Lower lobe of right lung (tissue), 2 donors: ENCODE data around the gene PSMG2. TPM values are rescaled to one million over a fixed set of nuclear protein-coding genes. Genes with fewer than 3 reads are reported as not detected.

Experiments used
- ATAC-seq, 2 donors: fragments of 200-7000 bp; cut with Tn5 transposase; one replicate each; pipeline ENCODE4 v1.9.1; 2020 to 2022; ENCODE audit warnings: mild to moderate bottlenecking in 2 of 2, moderate library complexity in 2 of 2
- DNase-seq: peaks from one replicate; pipeline ENCODE4 v3.0.0-alpha.2; 2020
- H3K27ac ChIP-seq: fragments of 200-600 bp; one replicate; pipeline ENCODE4 v1.8.0; 2022
- H3K27me3 ChIP-seq: fragments of 200-600 bp; one replicate; pipeline ENCODE4 v1.8.0; 2022; ENCODE audit warnings: low read depth
- H3K36me3 ChIP-seq: fragments of 200-600 bp; one replicate; pipeline ENCODE4 v1.8.0; 2022; ENCODE audit warnings: mild to moderate bottlenecking
- H3K4me1 ChIP-seq: fragments of 200-600 bp; one replicate; pipeline ENCODE4 v1.8.0; 2022
- H3K4me3 ChIP-seq: fragments of 200-600 bp; one replicate; pipeline ENCODE4 v1.8.0; 2022; ENCODE audit warnings: mild to moderate bottlenecking
- H3K9me3 ChIP-seq: fragments of 200-600 bp; one replicate; pipeline ENCODE4 v1.8.0; 2022
- CTCF ChIP-seq: fragments of 200-600 bp; IDR thresholded peaks from one replicate; pipeline ENCODE4 v1.8.0; 2022; ENCODE audit warnings: antibody characterized with exemption, mild to moderate bottlenecking
- intact Hi-C: fragments of 100-400 bp; cut with DNase I; formaldehyde crosslinking; loops from one replicate; pipeline ENCODE4 v1.11.0; 2022
- total RNA-seq: library from RNA; stranded (reverse); fragmentation: NEBNext Ultra II Directional; extraction: Animal tissue kit (Norgen Biotek cat#: 25700); gene quantifications from one replicate; pipeline ENCODE4 v1.2.1, GENCODE V29; 2021
- donor health status: DM: no; HTN: yes; CAD: no; lungs with severe emphysema.

Gene PSMG2
- total RNA-seq, 1 donor from 2014 or later: 75.0 TPM

GRCh38 chr18:12703096-12703567 is 290 bp downstream of the PSMG2 start:
- Histone ChIP-seq H3K9me3 (no peaks in the 10 kb centered on the region), H3K27ac (peak overlapping the region; percentile 96), H3K27me3 (no peaks in the 10 kb centered on the region), H3K36me3 (peaks cover 36% of the 10 kb centered on the region), H3K4me1 (peaks cover 36% of the 10 kb centered on the region), H3K4me3 (peak overlapping the region; percentile 96)
- no peak for DNase-seq
- intact Hi-C loops: no loop called here
- TF ChIP-seq CTCF: no peak
- peak; percentile 76 to 78 for ATAC-seq

GRCh38 chr18:12703664-12704063 is 822 bp downstream of the PSMG2 start:
- no peak for DNase-seq
- H3K4me3 ChIP-seq: peak overlapping the region; percentile 96
- TF ChIP-seq CTCF: no peak
- H3K36me3 ChIP-seq: peaks cover 36% of the 10 kb centered on the region
- no peaks in the 10 kb centered on the region for H3K27me3 ChIP-seq
- intact Hi-C loops: no loop called here
- no peaks in the 10 kb centered on the region for H3K9me3 ChIP-seq
- no peak for ATAC-seq
- H3K4me1 ChIP-seq: peaks cover 36% of the 10 kb centered on the region
- peak overlapping the region; percentile 96 for H3K27ac ChIP-seq

DNA sequence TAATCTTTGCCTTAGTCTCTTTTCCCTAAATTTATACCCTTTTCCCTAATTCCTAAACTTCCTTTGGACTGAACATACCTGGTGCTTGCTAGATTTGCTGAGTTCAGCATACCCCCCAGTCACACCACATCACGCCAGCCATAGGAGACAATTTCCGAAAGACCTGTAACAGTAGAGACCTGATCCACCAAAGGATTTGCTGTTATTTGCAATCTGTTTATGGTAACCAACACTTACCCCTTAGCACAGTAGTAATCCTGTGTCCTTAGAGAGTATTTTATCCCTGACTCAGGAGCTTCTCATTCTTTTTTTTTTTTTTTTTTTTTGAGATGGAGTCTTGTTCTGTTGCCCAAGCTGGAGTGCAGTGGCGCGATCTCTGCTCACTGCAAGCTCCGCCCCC is 8.6 kb downstream of the PSMG2 start:
- Histone ChIP-seq H3K27me3 (no peaks in the 10 kb centered on the region), H3K27ac (no peak overlapping the region), H3K4me1 (no peaks in the 10 kb centered on the region), H3K9me3 (no peaks in the 10 kb centered on the region), H3K36me3 (peaks cover 93% of the 10 kb centered on the region), H3K4me3 (no peak overlapping the region)
- intact Hi-C loops: no loop called here
- ATAC-seq (no peak), DNase-seq (no peak)
- no peak for TF ChIP-seq CTCF

GRCh38 chr18:12721495-12722275 is 18.8 kb downstream of the PSMG2 start:
- DNase-seq (no peak), ATAC-seq (peak; percentile 42 to 49)
- intact Hi-C loops: no loop called here
- Histone ChIP-seq H3K9me3 (no peaks in the 10 kb centered on the region), H3K4me1 (no peaks in the 10 kb centered on the region), H3K27me3 (no peaks in the 10 kb centered on the region), H3K27ac (no peak overlapping the region), H3K4me3 (no peak overlapping the region), H3K36me3 (peaks cover 97% of the 10 kb centered on the region)
- no peak for TF ChIP-seq CTCF

DNA sequence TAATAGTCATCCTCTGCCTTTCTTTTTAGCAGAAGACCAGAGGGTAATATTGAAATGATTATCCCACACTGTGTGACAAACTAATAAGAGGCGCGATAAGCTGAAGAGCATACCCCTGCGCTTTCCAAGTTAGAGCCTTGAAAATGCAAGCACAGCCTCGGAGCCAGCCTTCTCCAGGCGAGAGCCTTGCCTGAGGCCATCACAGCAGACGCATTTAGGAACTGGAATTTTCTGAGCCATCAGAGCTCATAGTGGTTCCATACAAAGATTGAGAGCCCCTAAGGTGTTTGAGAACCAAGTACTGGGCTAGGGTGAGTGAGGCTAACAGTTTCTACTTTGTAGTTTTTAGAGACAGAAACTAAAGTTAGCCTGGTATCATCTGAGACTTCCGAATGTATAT is 19.9 kb downstream of the PSMG2 start:
- Histone ChIP-seq H3K9me3 (no peaks in the 10 kb centered on the region), H3K4me3 (no peak overlapping the region), H3K4me1 (no peaks in the 10 kb centered on the region), H3K27me3 (no peaks in the 10 kb centered on the region), H3K36me3 (peaks cover 90% of the 10 kb centered on the region), H3K27ac (no peak overlapping the region)
- no peak for TF ChIP-seq CTCF
- intact Hi-C loops: no loop called here
- ATAC-seq (no peak), DNase-seq (no peak)
